ENCODE measurements around the gene OSBPL6. TPM values are rescaled to one million over a fixed set of nuclear protein-coding genes. Genes with fewer than 3 reads are reported as not detected.

OSBPL6 gene
- total and polyA plus RNA-seq, 9 of the 15 experiments (the other 6 are each of a cell fraction or from before 2014, with no cell fraction given), result 3.4 to 12.7 (median 9.3) TPM

DNA sequence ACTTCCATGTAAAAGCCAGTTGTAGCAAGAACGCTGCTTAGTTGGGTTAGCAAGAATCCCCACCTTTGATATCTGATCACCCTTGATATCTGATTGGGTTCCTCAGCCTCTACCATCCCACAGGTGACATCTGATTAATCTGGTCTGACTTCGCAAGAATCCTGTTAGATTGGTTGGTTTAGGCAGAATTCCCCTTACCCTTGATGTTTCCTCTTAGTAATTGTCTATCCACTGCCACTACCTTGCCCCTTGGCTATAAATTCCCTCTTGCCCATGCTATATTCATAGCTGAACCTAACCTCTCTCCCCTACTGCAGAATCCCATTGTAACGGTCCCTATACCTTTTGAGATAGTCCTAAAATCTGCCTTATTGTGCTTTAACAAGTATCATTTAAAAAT, 223.6 kb downstream of the OSBPL6 start:
- peaks cover 7 to 11% of the 10 kb centered on the region in 2 experiments; a peak in 4 of 5 replicates for H3K4me1 ChIP-seq (replicated peaks in 1 of 2; ENCODE audit: control insufficient read depth in 2 of 2, insufficient read depth in 2 of 2, low read length in 2 of 2)
- H3K4me3 ChIP-seq, result no peak overlapping the region
- no TSS peak for BruUV-seq (replicated peaks)
- no peak overlapping the region for H2AFZ ChIP-seq (ENCODE audit: low read depth, low read length)
- DNase-seq (ENCODE audit: extremely low read depth in 1 of 4, low spot score in 3 of 4), result no peak
- FAIRE-seq, result no peak
- CTCF ChIA-PET (ENCODE audit: low intra/inter-chr PET ratio), result interaction anchor here (0.6 to 2.6 kb wide), 2 partner anchors 21 to 899 kb away, joined by 3 to 13 read pairs; no protein-coding TSS in a partner anchor
- no peaks in the 10 kb centered on the region for H4K20me1 ChIP-seq (replicated peaks; ENCODE audit: control insufficient read depth, insufficient read depth, low read length)
- no peak overlapping the region for H3K27ac ChIP-seq (ENCODE audit: extremely low read depth, low read depth, low read length)
- no peaks in the 10 kb centered on the region for H3K9me1 ChIP-seq (ENCODE audit: control insufficient read depth, insufficient read depth, low read length)
- WGBS (ENCODE audit: insufficient coverage, low coverage, missing lambda C conversion rate), result 44% methylated on average over 3 of the region's 3 CpGs
- no peak for ATAC-seq
- TF ChIP-seq RAD21 (CRISPR knock-in tag; conservative IDR thresholded peaks at IDR 0.05 in 1 of 2, IDR thresholded peaks at IDR 0.05 in 1 of 2) (no peak), DIDO1 (tag; IDR thresholded peaks at IDR 0.05; ENCODE audit: low read depth) (no peak), BRD4 (IDR thresholded peaks at IDR 0.05) (no peak), ZNF76 (CRISPR knock-in tag; IDR thresholded peaks at IDR 0.05; ENCODE audit: borderline replicate concordance) (no peak)
- TF ChIP-seq, protein P1, sequence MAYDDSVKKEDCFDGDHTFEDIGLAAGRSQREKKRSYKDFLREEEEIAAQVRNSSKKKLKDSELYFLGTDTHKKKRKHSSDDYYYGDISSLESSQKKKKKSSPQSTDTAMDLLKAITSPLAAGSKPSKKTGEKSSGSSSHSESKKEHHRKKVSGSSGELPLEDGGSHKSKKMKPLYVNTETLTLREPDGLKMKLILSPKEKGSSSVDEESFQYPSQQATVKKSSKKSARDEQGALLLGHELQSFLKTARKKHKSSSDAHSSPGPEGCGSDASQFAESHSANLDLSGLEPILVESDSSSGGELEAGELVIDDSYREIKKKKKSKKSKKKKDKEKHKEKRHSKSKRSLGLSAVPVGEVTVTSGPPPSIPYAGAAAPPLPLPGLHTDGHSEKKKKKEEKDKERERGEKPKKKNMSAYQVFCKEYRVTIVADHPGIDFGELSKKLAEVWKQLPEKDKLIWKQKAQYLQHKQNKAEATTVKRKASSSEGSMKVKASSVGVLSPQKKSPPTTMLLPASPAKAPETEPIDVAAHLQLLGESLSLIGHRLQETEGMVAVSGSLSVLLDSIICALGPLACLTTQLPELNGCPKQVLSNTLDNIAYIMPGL (CRISPR knock-in tag; IDR thresholded peaks at IDR 0.05), result no peak
- TF ChIP-seq, protein P2, sequence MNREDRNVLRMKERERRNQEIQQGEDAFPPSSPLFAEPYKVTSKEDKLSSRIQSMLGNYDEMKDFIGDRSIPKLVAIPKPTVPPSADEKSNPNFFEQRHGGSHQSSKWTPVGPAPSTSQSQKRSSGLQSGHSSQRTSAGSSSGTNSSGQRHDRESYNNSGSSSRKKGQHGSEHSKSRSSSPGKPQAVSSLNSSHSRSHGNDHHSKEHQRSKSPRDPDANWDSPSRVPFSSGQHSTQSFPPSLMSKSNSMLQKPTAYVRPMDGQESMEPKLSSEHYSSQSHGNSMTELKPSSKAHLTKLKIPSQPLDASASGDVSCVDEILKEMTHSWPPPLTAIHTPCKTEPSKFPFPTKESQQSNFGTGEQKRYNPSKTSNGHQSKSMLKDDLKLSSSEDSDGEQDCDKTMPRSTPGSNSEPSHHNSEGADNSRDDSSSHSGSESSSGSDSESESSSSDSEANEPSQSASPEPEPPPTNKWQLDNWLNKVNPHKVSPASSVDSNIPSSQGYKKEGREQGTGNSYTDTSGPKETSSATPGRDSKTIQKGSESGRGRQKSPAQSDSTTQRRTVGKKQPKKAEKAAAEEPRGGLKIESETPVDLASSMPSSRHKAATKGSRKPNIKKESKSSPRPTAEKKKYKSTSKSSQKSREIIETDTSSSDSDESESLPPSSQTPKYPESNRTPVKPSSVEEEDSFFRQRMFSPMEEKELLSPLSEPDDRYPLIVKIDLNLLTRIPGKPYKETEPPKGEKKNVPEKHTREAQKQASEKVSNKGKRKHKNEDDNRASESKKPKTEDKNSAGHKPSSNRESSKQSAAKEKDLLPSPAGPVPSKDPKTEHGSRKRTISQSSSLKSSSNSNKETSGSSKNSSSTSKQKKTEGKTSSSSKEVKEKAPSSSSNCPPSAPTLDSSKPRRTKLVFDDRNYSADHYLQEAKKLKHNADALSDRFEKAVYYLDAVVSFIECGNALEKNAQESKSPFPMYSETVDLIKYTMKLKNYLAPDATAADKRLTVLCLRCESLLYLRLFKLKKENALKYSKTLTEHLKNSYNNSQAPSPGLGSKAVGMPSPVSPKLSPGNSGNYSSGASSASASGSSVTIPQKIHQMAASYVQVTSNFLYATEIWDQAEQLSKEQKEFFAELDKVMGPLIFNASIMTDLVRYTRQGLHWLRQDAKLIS (CRISPR knock-in tag; IDR thresholded peaks at IDR 0.05), result no peak
- TF ChIP-seq, protein P3, sequence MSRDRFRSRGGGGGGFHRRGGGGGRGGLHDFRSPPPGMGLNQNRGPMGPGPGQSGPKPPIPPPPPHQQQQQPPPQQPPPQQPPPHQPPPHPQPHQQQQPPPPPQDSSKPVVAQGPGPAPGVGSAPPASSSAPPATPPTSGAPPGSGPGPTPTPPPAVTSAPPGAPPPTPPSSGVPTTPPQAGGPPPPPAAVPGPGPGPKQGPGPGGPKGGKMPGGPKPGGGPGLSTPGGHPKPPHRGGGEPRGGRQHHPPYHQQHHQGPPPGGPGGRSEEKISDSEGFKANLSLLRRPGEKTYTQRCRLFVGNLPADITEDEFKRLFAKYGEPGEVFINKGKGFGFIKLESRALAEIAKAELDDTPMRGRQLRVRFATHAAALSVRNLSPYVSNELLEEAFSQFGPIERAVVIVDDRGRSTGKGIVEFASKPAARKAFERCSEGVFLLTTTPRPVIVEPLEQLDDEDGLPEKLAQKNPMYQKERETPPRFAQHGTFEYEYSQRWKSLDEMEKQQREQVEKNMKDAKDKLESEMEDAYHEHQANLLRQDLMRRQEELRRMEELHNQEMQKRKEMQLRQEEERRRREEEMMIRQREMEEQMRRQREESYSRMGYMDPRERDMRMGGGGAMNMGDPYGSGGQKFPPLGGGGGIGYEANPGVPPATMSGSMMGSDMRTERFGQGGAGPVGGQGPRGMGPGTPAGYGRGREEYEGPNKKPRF (IDR thresholded peaks at IDR 0.05; ENCODE audit: low read depth, low read length), result no peak
- TF ChIP-seq, protein P4, sequence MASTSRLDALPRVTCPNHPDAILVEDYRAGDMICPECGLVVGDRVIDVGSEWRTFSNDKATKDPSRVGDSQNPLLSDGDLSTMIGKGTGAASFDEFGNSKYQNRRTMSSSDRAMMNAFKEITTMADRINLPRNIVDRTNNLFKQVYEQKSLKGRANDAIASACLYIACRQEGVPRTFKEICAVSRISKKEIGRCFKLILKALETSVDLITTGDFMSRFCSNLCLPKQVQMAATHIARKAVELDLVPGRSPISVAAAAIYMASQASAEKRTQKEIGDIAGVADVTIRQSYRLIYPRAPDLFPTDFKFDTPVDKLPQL (IDR thresholded peaks at IDR 0.05; ENCODE audit: extremely low read depth, insufficient read length), result no peak
- TF ChIP-seq, protein P5, sequence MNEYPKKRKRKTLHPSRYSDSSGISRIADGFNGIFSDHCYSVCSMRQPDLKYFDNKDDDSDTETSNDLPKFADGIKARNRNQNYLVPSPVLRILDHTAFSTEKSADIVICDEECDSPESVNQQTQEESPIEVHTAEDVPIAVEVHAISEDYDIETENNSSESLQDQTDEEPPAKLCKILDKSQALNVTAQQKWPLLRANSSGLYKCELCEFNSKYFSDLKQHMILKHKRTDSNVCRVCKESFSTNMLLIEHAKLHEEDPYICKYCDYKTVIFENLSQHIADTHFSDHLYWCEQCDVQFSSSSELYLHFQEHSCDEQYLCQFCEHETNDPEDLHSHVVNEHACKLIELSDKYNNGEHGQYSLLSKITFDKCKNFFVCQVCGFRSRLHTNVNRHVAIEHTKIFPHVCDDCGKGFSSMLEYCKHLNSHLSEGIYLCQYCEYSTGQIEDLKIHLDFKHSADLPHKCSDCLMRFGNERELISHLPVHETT (CRISPR knock-in tag; conservative IDR thresholded peaks at IDR 0.05 in 1 of 2, IDR thresholded peaks at IDR 0.05 in 1 of 2), result no peak
- intact Hi-C loops (cut with micrococcal nuclease) (loop anchor here (5.0 kb wide), 1 partner anchor 436 kb away; no protein-coding TSS in a partner anchor), in situ Hi-C loops (cut with MboI) (loop anchor here (5.0 kb wide), 1 partner anchor 306 kb away; the partner anchor contains the start of gene RBM45)
- POLR2A ChIA-PET, result interaction anchor here (1.7 kb wide), 1 partner anchor 14 kb away, joined by 6 read pairs; no protein-coding TSS in a partner anchor
- H3K27me3 ChIP-seq (ENCODE audit: control insufficient read depth in 2 of 2, insufficient read depth in 2 of 2, low read length in 2 of 2), result no peaks in the 10 kb centered on the region
- no peak overlapping the region for H3K9ac ChIP-seq (ENCODE audit: insufficient read depth in 1 of 2, low read depth in 2 of 2, low read length in 2 of 2)
- H3K9me3 ChIP-seq (replicated peaks; ENCODE audit: control insufficient read depth, insufficient read depth, low read depth, low read length), result no peaks in the 10 kb centered on the region
- no peaks in the 10 kb centered on the region for H3K36me3 ChIP-seq (ENCODE audit: control insufficient read depth, insufficient read depth, low read length)
- H3K4me2 ChIP-seq (ENCODE audit: insufficient read depth, low read length), result no peak overlapping the region
- H3K79me2 ChIP-seq (ENCODE audit: control insufficient read depth, insufficient read depth, low read length), result no peaks in the 10 kb centered on the region
